Measurements from ENCODE around the gene IL18RAP.

DNA sequence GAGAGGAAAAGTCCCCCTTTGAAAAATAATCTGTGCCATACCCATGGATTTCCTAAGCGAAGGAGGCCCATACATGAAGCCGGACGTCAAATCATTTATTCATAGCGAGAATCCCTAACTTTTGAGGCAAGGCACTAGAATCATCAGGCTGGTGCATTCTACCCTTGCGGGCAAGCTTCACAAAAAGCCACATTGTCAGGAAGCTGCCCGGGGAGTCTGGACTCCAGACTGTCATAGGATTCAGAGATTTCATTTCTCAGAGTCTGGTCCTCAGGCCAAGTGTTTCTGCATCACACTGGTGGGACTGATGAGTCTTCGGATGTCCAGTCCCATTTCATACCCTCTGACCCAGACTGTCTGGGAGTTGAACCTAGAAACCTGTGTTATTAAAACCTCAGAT lies 59.0 kb downstream of the IL18RAP start:
- TF ChIP-seq, protein P1, sequence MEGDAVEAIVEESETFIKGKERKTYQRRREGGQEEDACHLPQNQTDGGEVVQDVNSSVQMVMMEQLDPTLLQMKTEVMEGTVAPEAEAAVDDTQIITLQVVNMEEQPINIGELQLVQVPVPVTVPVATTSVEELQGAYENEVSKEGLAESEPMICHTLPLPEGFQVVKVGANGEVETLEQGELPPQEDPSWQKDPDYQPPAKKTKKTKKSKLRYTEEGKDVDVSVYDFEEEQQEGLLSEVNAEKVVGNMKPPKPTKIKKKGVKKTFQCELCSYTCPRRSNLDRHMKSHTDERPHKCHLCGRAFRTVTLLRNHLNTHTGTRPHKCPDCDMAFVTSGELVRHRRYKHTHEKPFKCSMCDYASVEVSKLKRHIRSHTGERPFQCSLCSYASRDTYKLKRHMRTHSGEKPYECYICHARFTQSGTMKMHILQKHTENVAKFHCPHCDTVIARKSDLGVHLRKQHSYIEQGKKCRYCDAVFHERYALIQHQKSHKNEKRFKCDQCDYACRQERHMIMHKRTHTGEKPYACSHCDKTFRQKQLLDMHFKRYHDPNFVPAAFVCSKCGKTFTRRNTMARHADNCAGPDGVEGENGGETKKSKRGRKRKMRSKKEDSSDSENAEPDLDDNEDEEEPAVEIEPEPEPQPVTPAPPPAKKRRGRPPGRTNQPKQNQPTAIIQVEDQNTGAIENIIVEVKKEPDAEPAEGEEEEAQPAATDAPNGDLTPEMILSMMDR (conservative IDR thresholded peaks at IDR 0.05; ENCODE audit: low read depth, low read length): no peak
- no peak for TF ChIP-seq EZH2 (IDR thresholded peaks at IDR 0.05; ENCODE audit: borderline replicate concordance, low read depth, low read length, poor library complexity, severe bottlenecking)
